HG02973 (cell line): ENCODE data around the gene SF3B1.
"Not testable (repeated sequence)": the region's sequence is repeated elsewhere in the genome, so short reads cannot be mapped to it uniquely, and the experiment has no call there.

Experiments
- ATAC-seq: cut with Tn5 transposase; IDR thresholded peaks from one replicate; pipeline ENCODE4 v1.9.1; 2021; ENCODE audit warnings: moderate library complexity; ENCODE audit not compliant: unreplicated experiment

SF3B1 gene

GRCh38 chr2:197379308-197379917 lies 55.4 kb downstream of the SF3B1 start:
- not testable (repeated sequence) for ATAC-seq

GRCh38 chr2:197378494-197379307 lies 56.1 kb downstream of the SF3B1 start:
- no peak for ATAC-seq

- ATAC-seq: no peak
Measured at GRCh38 chr2:197378086-197378485, 56.7 kb downstream of the SF3B1 start.

GRCh38 chr2:197377670-197378069 lies 57.2 kb downstream of the SF3B1 start:
- ATAC-seq: no peak

- no peak for ATAC-seq
Measured at GRCh38 chr2:197372592-197372991, 62.2 kb downstream of the SF3B1 start.

GRCh38 chr2:197370664-197371063 lies 64.2 kb downstream of the SF3B1 start:
- ATAC-seq: not testable (repeated sequence)

- ATAC-seq: no peak
Measured at GRCh38 chr2:197369933-197370320, 64.9 kb downstream of the SF3B1 start.

- ATAC-seq: no peak
Measured at GRCh38 chr2:197369228-197369932, 65.4 kb downstream of the SF3B1 start.

GRCh38 chr2:197368412-197368811 lies 66.4 kb downstream of the SF3B1 start:
- no peak for ATAC-seq

- ATAC-seq: no peak
Measured at GRCh38 chr2:197363998-197364397, 70.8 kb downstream of the SF3B1 start.

- peak; percentile 83 for ATAC-seq
Measured at GRCh38 chr2:197360744-197361156, 74.1 kb downstream of the SF3B1 start.

- no peak for ATAC-seq
Measured at GRCh38 chr2:197359859-197360258, 75.0 kb downstream of the SF3B1 start.

- no peak for ATAC-seq
Measured at GRCh38 chr2:197358931-197359330, 75.9 kb downstream of the SF3B1 start.

GRCh38 chr2:197357986-197358385 lies 76.8 kb downstream of the SF3B1 start:
- ATAC-seq: no peak

- ATAC-seq: no peak
Measured at GRCh38 chr2:197356136-197356535, 78.7 kb downstream of the SF3B1 start.

- ATAC-seq: no peak
Measured at GRCh38 chr2:197354169-197354558, 80.7 kb downstream of the SF3B1 start.

GRCh38 chr2:197353393-197354168 lies 81.2 kb downstream of the SF3B1 start:
- ATAC-seq: no peak

- ATAC-seq: no peak
Measured at GRCh38 chr2:197349699-197350098, 85.1 kb downstream of the SF3B1 start.

- no peak for ATAC-seq
Measured at GRCh38 chr2:197348721-197349360, 86.0 kb downstream of the SF3B1 start.

GRCh38 chr2:197345846-197346370 lies 88.9 kb downstream of the SF3B1 start:
- no peak for ATAC-seq
